Subcutaneous adipose tissue (tissue), 4 donors: Measurements from ENCODE around the gene IL27RA. TPM values are rescaled to one million over a fixed set of nuclear protein-coding genes. Genes with fewer than 3 reads are reported as not detected.

Experiments used
- total RNA-seq, 4 donors: library from RNA; depleted of rRNA; stranded (reverse); fragments of >200 nt; gene quantifications; one replicate each; pipeline ENCODE4 v1.1.0, GENCODE V29; 2016
- TF ChIP-seq, protein P1 (sequence below): fragments of 450-650 bp; IDR thresholded peaks from one replicate; pipeline ENCODE4 v1.5.1; 2016; ENCODE audit warnings: low read depth, mild to moderate bottlenecking, control low read depth, antibody characterized with exemption, moderate library complexity

IL27RA gene
- total RNA-seq, 4 donors from 2014 or later = 4.1 to 7.0 (median 6.2) TPM

- TF ChIP-seq, protein P1, sequence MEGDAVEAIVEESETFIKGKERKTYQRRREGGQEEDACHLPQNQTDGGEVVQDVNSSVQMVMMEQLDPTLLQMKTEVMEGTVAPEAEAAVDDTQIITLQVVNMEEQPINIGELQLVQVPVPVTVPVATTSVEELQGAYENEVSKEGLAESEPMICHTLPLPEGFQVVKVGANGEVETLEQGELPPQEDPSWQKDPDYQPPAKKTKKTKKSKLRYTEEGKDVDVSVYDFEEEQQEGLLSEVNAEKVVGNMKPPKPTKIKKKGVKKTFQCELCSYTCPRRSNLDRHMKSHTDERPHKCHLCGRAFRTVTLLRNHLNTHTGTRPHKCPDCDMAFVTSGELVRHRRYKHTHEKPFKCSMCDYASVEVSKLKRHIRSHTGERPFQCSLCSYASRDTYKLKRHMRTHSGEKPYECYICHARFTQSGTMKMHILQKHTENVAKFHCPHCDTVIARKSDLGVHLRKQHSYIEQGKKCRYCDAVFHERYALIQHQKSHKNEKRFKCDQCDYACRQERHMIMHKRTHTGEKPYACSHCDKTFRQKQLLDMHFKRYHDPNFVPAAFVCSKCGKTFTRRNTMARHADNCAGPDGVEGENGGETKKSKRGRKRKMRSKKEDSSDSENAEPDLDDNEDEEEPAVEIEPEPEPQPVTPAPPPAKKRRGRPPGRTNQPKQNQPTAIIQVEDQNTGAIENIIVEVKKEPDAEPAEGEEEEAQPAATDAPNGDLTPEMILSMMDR = no peak
Observed at GRCh38 chr19:14085309-14085995, 53.9 kb downstream of the IL27RA start, which contains the start of gene C19orf67. C19orf67 (minus strand) TSS chr19:14085783; CDS start chr19:14085627, 156 bp downstream.

DNA sequence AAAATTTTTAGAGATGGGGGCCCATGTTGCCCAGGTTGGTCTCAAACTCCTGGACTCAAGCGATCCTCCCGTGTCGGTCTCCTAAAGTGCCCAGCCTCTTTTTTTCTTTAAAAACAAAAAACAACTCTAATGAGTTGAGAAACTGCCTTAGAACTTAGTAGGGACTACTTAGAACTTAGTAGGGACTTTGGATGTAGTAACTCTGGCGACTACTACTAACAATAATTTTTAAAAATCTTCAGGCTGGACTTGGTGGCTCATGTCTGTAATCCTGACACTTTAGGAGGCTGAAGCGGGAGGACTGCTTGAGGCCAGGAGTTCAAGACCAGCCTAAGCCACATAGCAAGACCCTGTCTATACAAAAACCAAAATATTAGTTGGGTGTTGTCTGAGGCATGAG is 54.5 kb downstream of the IL27RA start:
- TF ChIP-seq, protein P1 = no peak

GRCh38 chr19:14088634-14089411 is 57.3 kb downstream of the IL27RA start:
- TF ChIP-seq, protein P1 = no peak

DNA sequence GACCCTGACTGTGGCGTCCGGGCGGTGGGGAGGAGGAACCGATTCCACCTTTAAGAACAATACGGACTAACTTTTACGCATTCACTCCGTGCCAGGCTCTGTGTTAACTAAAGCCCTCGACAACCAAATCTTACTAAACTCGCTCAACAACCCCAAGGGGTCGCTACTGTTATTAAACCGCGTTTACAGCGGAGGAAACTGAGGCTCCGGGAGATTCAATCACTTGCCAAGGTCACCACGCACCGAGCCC is 57.8 kb downstream of the IL27RA start:
- TF ChIP-seq, protein P1 = no peak

DNA sequence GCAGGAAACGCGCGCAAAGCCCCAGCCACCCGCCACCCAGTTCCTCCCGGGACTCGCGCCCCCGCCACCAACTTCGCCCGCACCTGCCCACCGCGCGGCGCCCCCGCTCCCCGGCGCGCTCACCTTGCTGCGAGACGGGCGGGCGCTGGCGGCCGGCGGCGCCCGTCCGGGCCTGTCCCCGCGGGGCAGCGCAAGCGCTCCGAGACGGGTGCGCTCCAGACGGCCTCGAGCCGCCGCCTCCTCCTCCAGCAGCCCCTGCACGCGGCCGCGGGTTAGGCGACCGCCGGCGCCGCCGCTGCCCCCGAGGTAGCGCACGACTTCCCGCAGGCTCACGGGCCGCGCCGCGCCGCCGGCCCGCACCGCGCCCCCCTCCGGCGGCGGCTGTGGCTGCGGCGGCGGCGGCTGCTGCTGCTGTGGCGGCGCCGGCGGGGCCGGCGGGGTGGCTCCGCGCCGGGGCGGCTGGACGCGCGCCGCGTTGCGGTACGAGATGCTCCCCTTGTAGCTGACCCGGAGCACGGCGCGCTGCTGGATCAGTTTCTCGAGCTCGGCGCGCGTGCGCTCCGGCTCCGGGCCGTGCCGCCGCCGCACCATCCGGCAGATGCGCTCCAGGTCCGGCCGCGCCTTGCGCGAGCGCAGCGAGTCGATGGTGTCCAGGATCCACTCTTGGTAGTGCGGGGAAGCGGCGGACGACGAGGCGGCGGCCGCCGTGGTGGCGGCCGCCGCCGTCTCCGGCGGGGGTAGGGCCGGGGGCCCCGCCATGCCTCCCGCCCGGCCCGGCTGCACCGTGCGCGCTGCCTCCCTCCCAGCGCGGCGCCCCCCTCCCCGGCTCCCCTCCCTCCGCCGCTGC is 58.3 kb downstream of the IL27RA start:
- TF ChIP-seq, protein P1 = no peak

DNA sequence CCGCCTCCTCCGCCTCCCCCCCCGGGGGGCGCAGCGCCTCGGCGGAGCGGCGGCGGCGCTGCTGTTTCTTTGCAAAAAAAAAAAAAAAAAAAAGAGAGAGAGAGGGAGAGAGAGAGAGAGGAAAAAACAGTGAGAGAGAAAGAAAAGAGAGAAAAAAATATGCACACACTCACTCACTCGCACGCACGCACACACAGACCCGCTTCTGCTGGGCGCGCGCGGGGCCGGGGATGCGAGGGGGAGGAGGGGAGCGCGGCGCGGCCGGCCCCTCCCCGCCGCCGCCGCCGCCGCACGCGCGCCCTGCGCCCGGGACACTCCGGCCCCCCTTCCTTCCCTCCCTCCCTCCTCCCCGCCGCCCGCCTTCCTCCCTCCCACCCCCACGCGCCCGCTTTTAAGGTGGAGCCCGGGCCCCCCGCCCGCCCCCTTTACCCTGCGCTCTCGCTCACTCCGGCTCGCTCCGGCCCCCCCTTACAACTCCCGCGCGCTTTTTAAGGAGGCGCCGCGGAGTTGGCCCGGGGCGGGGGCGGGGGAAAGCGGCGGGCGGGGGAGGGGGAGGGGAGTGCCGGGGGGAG is 59.0 kb downstream of the IL27RA start, which contains the start of gene SAMD1:
Gene SAMD1, minus strand, starts transcription at position 243 of the 572 bp plus-strand sequence.
- TF ChIP-seq, protein P1 = no peak
